Stimulated activated CD8-positive, alpha-beta memory T cell treated with anti-CD3 and anti-CD28 coated beads, Interleukin-15, amount 100 ng/mL, for 1 hour (primary cell): ENCODE data around the gene SIAH3.
"Not testable (repeated sequence)": the region's sequence is repeated elsewhere in the genome, so short reads cannot be mapped to it uniquely, and the experiment has no call there.

Source experiments
- DNase-seq: peaks from one replicate; pipeline ENCODE4 v3.0.0-alpha.2; 2020; ENCODE audit warnings: low read depth

Gene SIAH3, protein sequence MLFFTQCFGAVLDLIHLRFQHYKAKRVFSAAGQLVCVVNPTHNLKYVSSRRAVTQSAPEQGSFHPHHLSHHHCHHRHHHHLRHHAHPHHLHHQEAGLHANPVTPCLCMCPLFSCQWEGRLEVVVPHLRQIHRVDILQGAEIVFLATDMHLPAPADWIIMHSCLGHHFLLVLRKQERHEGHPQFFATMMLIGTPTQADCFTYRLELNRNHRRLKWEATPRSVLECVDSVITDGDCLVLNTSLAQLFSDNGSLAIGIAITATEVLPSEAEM

DNA sequence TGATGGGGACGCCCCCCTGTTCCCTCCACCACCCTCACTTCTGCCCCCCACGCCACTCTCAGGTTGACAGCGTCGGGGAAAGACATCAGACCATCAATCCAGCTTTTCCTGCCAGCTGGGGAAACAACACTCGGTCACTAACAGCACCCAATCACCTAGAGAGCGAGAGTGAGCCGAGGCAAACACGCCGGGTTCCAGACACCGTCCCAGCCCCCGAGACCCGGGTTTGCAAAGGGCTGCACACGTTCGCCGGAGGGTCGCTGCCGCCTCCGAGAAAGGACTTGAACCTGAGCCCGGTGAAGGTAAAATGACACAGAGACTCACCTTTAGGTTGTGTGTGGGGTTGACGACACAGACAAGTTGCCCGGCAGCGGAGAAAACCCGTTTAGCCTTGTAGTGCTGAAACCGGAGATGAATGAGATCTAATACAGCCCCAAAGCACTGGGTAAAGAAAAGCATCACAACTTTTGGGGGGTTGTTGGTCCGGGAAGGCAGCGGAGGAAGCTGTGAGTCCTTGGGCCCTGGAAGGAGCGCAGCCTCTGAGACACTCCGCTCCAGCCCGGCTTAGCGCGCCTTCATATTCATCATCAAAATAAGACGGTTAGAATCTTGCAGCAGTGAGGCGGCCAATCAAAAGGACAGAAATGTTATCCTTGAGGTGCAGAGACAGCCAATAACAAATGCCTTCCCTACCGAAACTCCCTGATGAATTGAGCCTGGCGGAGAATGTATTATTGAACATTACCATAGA lies at the start of gene SIAH3:
TSS of gene SIAH3 (minus strand) at position 583 of the 751 bp plus-strand sequence. CDS start at position 459, 124 bp downstream.
- DNase-seq = no peak

DNA sequence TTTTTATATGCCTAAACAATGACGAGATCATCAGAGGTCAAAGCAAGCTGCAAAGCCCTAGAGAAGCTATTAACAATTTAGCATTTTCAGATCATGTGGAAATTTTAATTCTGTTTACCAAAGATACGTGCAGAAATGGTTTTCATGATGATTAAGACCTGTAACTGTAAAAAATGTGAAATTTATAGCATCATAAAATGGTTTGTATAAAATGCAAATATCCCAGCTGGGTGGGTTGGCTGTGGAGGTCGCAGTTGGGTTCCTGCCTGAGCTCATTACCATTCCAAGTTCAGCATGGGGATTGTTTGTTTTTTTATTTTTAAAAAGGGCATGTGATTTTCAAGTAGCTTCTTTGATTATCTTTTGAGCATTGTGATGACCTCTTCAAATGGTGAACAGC lies 47.9 kb upstream of the SIAH3 start:
- DNase-seq = no peak

DNA sequence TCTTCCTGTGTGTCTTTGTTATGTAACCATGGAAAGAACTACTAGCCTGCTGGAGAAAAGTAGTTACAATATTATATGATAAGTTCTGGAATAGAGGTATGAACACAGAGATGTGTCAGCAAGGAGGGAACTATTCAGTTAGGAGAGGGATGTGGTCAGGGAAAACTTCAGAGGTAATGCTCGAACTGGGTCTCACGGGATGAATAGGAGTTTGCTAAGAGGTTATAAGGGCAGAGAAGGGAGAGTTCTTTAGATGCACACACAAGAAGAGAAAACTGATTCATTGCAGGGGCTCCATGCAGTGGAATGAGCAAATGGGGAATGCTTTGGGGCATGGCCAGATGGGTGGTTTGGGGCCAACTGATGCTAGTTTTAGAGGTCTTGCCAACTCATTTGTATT lies 46.0 kb upstream of the SIAH3 start:
- DNase-seq = no peak

DNA sequence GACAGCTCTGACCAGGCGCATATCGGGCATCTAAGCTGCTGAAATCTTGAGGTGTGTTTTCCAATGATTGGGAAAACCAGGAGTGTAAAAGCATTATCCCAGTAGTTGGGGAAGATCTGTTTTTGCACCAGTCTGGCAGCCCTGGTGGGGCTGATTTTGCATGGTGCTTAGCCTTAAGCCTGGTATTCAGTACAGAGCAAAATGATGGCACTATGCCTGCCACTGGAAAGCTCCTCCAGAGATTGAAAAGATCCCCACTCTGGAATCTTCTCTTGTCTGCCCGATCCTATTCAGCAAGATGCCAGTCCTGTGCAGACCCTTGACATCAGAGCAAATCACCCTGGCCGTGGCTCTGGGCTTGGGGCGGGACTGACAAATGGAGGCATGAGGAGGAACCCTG lies 44.7 kb upstream of the SIAH3 start:
- DNase-seq = no peak

DNA sequence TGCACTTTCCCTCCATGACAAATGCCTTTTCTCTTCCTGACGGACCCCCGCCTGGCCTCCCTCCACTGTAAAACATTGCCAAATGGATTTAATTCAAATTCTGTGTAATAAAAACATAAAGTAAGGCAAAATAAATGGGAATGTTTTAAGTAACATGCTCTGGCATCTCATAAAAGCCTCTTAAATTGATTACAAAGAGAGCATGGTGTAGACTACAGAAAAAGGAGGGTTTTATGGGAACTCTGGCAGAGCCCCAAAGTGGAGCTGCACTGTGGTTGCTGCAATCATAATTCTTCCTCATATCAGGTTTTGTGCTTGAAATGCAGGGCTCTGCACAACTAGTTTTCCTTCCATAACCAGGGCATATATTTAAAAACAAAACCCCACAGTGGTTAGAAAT lies 44.3 kb upstream of the SIAH3 start:
- DNase-seq = no peak

DNA sequence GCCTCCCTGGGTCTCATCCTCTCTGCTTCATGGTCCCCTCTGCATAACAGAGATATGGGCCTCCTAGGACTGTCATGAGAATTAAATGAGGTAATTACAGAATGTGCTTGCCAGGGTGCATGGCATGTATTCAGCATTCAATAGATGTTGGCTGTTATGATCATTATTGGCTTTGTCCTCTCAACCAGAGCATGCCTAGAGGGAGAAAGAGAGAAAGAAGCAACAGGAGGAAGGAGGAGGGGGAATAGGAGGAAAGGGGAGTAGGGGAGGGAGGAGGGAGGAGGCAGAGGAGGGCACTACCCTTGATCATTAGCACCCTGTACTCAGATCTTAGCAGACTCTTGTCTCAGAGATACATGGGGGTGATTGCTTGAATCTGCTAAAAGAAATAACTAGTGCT lies 41.0 kb upstream of the SIAH3 start:
- DNase-seq = no peak

DNA sequence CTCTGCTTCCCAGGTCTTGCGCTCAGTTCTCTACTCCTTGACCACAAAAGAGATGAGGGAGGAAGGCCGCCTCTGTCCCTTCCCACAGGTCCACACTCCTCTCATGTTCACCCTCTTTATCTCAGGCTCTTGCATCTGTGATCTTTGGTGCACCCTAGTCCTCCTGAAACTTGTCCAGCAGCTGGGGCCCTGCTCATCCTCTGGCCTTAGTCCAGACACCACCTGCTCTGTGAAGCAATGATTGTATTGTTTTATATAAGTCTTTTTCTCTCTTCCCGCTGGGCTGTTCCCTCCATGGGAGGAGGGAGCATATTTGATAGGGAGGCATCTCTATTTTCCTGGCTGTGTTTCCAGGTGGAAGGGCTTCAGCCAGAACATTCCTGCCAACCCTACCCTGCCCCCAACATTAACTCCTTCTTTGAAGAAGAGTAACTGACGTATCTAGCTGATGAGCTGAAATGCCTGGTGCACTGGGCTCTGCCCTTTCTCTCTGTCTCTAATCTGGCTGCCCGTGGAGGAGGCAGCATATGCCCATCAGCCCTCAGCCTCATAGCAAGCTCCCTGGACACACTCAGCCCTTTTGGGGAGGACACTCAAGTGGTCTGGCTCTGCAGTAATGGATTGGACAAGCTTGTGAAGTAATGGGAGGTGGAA lies 38.2 kb upstream of the SIAH3 start:
- DNase-seq = no peak

DNA sequence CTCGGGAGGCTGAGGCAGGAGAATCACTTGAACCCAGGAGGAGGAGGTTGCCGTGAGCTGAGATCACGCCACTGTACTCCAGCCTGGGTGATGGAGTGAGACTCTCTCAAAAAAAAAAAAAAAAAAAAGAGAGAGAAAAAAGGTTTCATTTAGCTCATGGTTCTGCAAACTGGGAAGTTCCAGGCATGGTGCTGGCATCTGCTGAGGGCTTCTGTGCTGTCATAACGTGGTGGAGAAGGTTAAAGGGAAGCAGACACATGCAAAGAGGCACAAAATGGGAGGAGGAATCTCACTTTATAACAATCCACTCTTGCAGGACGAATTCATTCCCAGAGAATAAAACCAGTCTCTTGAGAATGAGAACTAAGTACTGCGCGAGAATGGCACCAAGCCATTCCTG lies 34.9 kb upstream of the SIAH3 start:
- DNase-seq = no peak

DNA sequence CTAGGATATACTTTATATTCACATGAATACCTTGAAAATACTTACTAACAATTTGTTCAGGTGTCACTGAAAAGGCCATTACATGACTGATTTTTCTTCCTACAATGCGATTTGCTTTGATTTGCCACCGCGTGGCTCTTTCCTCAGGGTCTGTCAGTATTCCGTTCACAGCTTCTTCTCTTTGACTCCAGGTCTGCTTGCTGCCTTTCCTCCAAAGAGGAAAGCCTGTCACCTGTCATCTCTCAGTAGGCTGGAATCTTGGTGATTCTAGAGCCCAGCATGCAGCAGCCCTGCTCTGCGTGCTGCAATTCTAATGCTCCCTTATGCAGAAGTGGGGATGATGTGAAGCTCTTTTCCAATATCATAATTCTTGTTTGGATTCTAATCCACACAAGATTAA lies 33.6 kb upstream of the SIAH3 start:
- no peak for DNase-seq

DNA sequence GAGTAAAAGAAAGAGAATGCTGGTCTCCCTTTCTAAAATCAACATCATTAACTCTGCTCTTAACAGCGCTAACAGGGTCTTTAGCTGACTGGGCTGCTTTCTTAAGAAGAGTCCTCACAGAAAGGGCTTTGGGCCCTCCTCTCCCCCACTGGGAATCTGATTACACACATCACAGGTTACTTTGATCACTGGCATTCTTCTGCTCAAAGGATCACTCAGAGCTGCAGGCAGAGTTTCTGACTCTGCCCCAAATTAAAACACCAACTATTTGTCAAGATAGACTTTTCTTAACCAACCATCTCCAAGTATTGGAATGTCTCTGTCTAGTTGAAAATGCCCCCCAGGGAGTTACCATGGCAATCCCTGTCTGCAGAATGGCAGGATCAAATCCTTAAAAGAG lies 31.1 kb upstream of the SIAH3 start:
- no peak for DNase-seq

DNA sequence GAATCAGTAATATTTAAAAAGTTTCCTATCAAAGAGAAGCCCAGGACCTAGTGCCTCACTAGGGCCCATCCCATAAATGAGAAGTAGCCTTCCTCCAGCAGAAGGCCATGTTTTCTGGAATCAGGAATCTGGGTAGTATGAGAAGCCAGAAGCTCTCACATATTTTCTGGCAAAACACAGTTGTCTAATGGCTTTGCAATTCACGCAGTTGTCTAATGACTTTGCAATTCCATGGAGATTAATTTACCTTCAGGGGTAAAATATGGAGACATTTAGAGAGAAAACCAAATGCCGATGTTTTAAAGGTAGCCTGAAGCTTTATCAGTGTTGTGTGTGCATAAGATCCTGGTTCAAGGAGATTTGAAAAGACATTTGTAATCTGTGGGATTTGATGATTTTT lies 29.8 kb upstream of the SIAH3 start:
- no peak for DNase-seq

DNA sequence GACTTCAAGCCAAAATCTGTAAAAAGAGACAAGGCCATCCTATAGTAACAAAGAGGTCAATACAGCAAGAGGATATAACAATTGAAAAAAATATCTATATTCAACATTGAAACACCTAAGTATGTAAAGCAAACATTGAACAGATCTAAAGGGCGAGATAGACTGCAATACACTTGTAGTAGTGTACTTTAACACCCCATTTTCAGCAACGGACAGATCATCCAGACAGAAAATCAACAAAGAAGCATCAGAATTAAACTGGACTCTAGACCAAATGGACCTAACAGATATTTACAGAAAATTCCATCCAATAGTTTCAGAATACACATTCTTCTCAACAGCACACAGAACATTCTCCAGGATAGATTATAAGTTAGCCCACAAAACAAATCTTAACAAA lies 28.7 kb upstream of the SIAH3 start:
- no peak for DNase-seq

DNA sequence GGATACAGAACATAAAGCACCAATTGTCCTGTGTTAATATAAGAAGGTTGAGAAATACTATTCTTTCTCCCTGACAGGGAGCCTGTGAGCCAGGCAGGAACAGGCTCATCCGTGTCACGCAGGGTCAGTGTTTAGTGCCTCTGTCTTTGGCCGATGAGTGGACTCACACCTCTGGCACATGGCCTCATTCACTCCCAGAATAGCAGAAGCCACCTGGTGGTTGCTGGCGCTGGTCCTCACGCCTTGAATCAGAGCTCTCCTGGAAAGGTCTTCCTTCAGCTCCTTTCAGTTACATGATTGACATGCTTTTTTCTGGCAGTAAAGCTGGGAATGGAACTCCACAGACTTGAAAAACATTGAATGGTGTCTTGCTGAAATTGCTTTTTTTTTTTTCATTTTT lies 28.1 kb upstream of the SIAH3 start:
- DNase-seq = no peak

DNA sequence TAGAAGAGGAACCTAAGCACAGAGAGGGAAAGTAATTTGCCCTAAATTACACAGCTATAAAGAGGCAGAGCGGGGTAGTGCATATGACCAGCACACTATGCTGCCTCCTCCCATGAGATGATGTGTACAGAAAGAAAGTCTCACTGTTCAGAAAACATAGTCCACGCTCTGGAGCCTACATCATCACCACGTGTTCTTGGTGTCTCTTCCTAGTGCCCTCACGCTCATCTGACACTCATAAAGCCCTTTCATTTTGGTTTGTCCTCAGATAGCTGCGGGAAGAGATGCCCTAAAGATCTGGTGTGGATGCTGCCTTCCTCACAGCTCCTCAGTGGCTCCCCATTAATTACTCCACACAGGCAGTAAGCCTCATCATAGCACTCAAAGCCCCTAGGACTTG lies 27.4 kb upstream of the SIAH3 start:
- DNase-seq = no peak

DNA sequence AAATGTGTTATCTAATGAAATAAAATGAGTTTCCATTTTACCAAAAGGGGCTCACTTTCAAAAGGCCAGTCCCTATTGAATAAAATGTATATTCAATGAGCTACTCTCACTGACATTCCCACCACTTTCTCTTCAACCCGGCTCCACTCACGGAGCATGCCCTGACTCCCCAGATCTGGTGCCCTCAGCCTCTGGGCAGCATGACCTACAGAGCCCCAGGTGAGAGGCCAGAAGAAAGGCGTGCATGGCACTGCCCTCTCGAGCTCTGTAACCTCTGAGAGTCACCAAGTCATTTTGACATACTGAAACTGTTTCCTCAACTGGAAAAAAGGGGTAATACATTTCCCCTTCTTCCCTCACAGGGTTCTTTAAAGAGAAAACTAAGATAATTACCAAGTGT lies 25.2 kb upstream of the SIAH3 start:
- no peak for DNase-seq

DNA sequence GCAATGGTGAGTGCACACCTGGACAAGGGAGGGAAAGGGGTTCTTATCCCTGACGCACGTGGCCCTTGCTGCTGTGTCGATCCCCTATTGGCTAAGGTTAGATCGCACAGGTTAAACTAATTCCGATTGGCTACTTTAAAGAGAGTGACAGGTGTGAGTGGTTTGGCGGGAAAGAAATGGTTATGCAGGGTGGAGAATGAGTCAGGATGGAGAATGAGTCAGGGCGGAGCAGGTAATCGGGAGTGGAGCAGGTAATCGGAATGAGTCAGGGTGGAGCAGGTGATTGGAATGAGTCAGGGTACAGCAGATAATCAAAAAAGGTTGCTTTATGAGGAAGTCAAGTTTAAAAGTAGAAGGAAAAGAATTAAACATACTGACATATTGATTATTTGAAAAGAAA lies 24.4 kb upstream of the SIAH3 start:
- no peak for DNase-seq

DNA sequence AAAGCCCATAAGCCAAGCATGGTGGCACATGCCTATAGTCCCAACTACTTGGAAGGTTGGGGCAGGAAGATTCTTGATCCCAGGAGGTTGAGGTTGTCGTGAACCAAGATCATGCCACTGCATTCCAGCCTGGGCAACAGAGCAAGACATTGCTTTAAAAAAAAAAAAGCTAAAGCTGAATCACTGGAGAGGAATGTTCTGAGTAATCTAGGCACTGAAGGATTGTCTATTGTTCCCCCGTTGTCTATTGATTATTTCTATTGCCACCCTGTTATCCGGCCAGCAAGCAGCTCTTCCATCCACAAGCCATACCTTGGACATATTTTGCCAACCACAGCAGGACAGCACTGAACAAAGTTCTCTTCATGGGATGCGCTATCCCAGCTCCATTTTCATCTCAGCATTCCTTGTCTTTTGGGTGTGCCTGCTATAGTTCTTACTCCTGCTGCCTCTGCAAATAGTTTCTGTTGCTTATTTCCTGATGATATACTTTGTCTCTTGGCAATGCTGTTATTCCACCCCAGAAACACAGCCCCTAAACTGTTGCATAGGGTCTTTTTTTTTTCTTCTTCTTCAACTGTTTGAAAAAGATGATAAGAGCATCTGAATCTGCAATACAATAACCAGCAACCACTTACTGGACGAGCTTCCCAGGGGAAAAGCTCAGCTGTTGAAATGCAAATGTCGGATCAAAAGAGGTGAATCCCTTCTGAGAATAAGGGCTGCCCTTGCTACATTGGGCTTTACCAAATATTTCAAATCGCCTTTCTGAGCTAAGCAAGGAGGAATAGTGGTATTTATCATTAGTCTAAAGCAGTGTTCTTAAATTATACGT lies 22.2 kb upstream of the SIAH3 start:
- DNase-seq = no peak

DNA sequence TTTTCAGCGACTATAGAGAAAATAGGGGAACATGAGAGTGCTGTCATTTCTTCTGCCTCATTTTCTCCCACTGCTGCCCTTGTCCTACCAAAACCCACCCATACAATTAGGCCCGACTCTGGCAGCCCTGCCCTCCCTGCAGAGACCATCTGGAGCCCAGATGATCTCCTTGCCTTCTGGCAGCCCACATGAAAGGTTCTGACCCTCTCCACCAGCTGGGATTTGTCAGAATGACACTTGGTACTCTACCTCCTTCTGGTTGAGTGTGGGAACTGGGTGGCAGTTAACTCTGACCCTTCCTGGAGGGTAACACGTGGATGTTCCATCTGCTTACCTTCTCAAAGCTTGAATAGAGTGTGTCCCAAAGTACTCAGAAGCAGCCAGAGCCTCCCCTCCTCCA lies 21.0 kb upstream of the SIAH3 start:
- no peak for DNase-seq

DNA sequence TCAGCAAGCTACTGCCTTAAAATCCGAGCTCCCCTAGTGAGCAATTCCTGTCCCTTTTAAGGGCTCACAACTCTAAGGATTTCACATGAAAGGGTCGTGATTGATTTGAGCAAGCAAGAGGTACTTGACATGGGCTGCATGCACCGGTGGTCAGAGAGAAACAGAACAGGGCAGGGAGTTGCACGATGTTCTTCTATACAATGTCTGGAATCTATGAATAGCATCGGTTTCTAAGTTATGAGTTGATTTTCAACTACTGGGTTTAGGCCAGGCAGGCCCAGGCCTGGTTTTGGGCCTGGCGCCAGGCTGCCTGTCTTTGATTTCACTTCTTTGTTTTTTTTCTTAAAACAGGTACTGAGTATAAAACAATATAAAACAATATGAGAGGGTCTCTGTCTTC lies 19.6 kb upstream of the SIAH3 start:
- not testable (repeated sequence) for DNase-seq

DNA sequence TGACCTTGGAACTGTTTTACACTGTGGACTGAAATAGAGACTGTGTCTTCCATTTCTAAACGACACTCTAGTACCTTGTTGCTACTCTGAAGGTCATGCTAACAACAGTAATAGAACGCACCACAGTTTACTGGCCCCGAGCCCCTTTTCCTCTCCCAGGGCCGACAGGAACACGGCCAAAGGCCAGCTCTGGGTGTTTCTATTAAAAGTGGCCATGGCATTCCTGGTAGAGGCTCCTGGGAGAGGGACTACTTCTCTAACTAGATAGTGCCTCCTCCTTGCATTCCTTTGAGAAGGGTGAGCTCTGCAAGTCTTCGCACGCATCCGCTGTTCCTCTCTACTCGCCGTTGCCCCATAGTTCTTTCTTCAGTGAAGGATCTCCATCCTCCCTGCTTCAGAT lies 18.7 kb upstream of the SIAH3 start:
- DNase-seq = no peak

DNA sequence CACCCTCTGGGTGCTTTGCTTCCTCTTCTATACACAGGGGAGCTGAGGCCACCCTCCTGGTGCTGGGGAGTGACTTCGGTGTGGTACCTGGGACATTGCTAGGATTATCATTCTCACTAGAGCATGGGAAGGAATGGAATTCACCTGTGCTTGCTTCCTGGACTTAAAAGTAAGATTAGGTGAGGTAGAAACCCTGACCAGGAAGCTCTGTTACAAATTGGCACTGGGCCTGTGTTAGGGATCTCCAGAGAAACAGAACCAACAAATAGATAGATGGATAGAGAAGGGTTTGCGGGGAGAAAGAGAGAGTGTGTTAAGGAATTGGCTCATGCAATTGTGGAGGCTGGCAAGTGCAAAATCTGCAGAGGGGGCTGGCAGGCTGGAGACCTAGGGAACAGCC lies 13.9 kb upstream of the SIAH3 start:
- DNase-seq = no peak
